Spleen (tissue), 11 donors: Measurements from ENCODE around the gene ANTXR2. TPM values are rescaled to one million over a fixed set of nuclear protein-coding genes. Genes with fewer than 3 reads are reported as not detected.

ENCODE experiments used
- DNase-seq: peaks from one replicate; pipeline ENCODE4 v3.0.0-alpha.2; 2020
- H3K27ac ChIP-seq, 8 donors: fragments of 200-600 bp; sonication (generic) in 7 of 8; 1 replicate in 4 of 8; 2 replicates in 4 of 8; pipeline versions ENCODE4 v1.5.0 to v1.8.0; 2016 to 2021; ENCODE audit warnings: inconsistent platforms in 4 of 8, mild to moderate bottlenecking in 4 of 8, moderate library complexity in 1 of 8
- H3K27me3 ChIP-seq, 7 donors: fragments of 200-600 bp; sonication (generic) in 6 of 7; replicated peaks in 1 of 7; 1 replicate in 4 of 7; 2 replicates in 3 of 7; pipeline versions ENCODE4 v1.5.0 to v1.8.0; 2016 to 2021; ENCODE audit warnings: inconsistent platforms in 3 of 7, mild to moderate bottlenecking in 1 of 7
- H3K36me3 ChIP-seq, 6 donors: fragments of 200-600 bp; sonication (generic) in 5 of 6; 1 replicate in 4 of 6; 2 replicates in 2 of 6; pipeline versions ENCODE4 v1.5.0 to v1.8.0; 2016 to 2021; ENCODE audit warnings: inconsistent platforms in 2 of 6
- H3K4me1 ChIP-seq, 6 donors: fragments of 200-600 bp; sonication (generic) in 5 of 6; 1 replicate in 3 of 6; 2 replicates in 3 of 6; pipeline versions ENCODE4 v1.5.0 to v1.8.0; 2016 to 2021; ENCODE audit warnings: inconsistent platforms in 3 of 6
- H3K4me3 ChIP-seq, 8 donors: fragments of 200-600 bp; sonication (generic) in 7 of 8; 1 replicate in 4 of 8; 2 replicates in 4 of 8; pipeline versions ENCODE4 v1.5.0 to v1.8.0; 2016 to 2021; ENCODE audit warnings: inconsistent platforms in 4 of 8, mild to moderate bottlenecking in 4 of 8, moderate library complexity in 2 of 8
- H3K9me3 ChIP-seq, 8 donors: fragments of 200-600 bp; sonication (generic) in 7 of 8; 1 replicate in 4 of 8; 2 replicates in 4 of 8; pipeline versions ENCODE4 v1.5.0 to v1.8.0; 2016 to 2021; ENCODE audit warnings: inconsistent platforms in 4 of 8
- POLR2A ChIP-seq, 3 donors: fragments of 450-650 bp; IDR thresholded peaks; one replicate each; pipeline ENCODE4 v1.5.1; 2017; ENCODE audit warnings: antibody characterized with exemption in 3 of 3, mild to moderate bottlenecking in 1 of 3
- POLR2AphosphoS5 ChIP-seq, 3 donors: sonication (generic); formaldehyde crosslinking; IDR thresholded peaks; one replicate each; pipeline ENCODE4 v1.5.1; 2017; ENCODE audit warnings: antibody characterized with exemption in 3 of 3
- WGBS, 5 donors: extraction: QIAGEN DNeasy Blood & Tissue Kit in 3 of 5; methylation state at CpG; one replicate each; pipeline versions ENCODE4 v1.1.5 to v1.1.7; 2013 to 2018; 5-methylcytosine and 5-hydroxymethylcytosine counted together
- intact Hi-C: fragments of 100-400 bp; cut with DNase I; formaldehyde crosslinking; loops from one replicate; pipeline ENCODE4 v1.15.0; 2023; ENCODE audit warnings: low total_unique reads
- polyA plus RNA-seq, 3 donors: library from polyadenylated mRNA; stranded (reverse); fragments of 200-250 nt; gene quantifications; one replicate each; pipeline ENCODE4 v1.2.1, GENCODE V29; 2013
- total RNA-seq, 7 donors: library from RNA; depleted of rRNA in 3 of 7; stranded (reverse); fragments of >200 nt in 3 of 7; fragmentation: NEBNext Ultra II Directional in 4 of 7; extraction: Animal tissue kit (Norgen Biotek cat#: 25700) in 4 of 7; gene quantifications; one replicate each; pipeline versions ENCODE4 v1.1.0 to v1.2.1, GENCODE V29; 2016 to 2021
- TF ChIP-seq, protein P1 (sequence below), 11 experiments: fragments of 200-600 bp in 7 of 11; fragments of 450-650 bp in 4 of 11; sonication (generic) in 4 of 11; IDR thresholded peaks in 8 of 11; conservative IDR thresholded peaks in 3 of 11; 1 replicate in 7 of 11; 2 replicates in 4 of 11; pipeline versions ENCODE4 v1.4.0 to v1.8.0; 2016 to 2021; ENCODE audit warnings: antibody characterized with exemption in 11 of 11, inconsistent platforms in 4 of 11, mild to moderate bottlenecking in 1 of 11
- donor health status: healthy with polysubstance abuse.
- donor health status: DM: no; HTN: no; CAD: no; lungs with moderate emphysema.
- donor health status: DM: no; HTN: no; CAD: no.
- donor health status: Bipolar disorder and iron deficiency.
- donor health status: healthy.
- donor health status: DM: no; HTN: no; CAD: no.
- donor health status: DM: yes; HTN: yes; CAD: no.

Gene ANTXR2
- total and polyA plus RNA-seq, 10 donors, result 3.7 to 56.3 (median 37.3) TPM

GRCh38 chr4:80014531-80014930 lies 58.5 kb downstream of the ANTXR2 start:
- no peak overlapping the region for H3K27ac ChIP-seq
- peaks cover 0 to 73% (median 5%) of the 10 kb centered on the region in 6 donors for H3K36me3 ChIP-seq
- 95 to 99% (median 99%) methylated on average over 3 of the region's 3 CpGs for WGBS, 5 donors
- TF ChIP-seq POLR2A (IDR thresholded peaks at IDR 0.05) (no peak), POLR2AphosphoS5 (IDR thresholded peaks at IDR 0.05) (no peak)
- TF ChIP-seq, protein P1, sequence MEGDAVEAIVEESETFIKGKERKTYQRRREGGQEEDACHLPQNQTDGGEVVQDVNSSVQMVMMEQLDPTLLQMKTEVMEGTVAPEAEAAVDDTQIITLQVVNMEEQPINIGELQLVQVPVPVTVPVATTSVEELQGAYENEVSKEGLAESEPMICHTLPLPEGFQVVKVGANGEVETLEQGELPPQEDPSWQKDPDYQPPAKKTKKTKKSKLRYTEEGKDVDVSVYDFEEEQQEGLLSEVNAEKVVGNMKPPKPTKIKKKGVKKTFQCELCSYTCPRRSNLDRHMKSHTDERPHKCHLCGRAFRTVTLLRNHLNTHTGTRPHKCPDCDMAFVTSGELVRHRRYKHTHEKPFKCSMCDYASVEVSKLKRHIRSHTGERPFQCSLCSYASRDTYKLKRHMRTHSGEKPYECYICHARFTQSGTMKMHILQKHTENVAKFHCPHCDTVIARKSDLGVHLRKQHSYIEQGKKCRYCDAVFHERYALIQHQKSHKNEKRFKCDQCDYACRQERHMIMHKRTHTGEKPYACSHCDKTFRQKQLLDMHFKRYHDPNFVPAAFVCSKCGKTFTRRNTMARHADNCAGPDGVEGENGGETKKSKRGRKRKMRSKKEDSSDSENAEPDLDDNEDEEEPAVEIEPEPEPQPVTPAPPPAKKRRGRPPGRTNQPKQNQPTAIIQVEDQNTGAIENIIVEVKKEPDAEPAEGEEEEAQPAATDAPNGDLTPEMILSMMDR (IDR thresholded peaks at IDR 0.05 in 8 of 11, conservative IDR thresholded peaks at IDR 0.05 in 3 of 11), result no peak
- H3K27me3 ChIP-seq, result no peaks in the 10 kb centered on the region
- H3K4me1 ChIP-seq, result peaks cover 0 to 29% (median 11%) of the 10 kb centered on the region in 6 donors
- no peak overlapping the region for H3K4me3 ChIP-seq
- intact Hi-C loops, result no loop called here
- no peaks in the 10 kb centered on the region for H3K9me3 ChIP-seq
- no peak for DNase-seq

DNA sequence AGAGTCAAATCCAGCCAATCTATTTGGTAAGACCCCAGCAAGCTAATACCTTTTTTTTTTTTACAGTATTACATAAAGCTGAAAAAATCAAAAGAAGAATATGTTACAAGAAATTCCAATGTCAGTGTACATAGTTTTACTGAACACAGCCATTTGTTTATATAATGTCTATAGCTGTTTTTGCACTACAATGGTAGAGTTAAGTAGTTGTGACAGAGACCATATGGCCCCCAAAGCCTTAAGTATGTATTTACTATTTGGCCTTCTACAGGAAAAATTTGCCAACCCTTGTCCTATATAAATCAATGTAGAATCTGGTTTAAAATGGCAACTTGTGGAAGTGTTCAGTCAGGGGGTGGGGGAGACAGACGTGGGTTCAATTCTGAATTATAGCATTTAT lies 60.7 kb downstream of the ANTXR2 start:
- no peak overlapping the region for H3K4me3 ChIP-seq
- no peaks in the 10 kb centered on the region for H3K27me3 ChIP-seq
- WGBS, 5 donors, result 88 to 95% (median 94%) methylated on average over 1 of the region's 1 CpG
- peaks cover 0 to 69% (median 5%) of the 10 kb centered on the region in 6 donors for H3K36me3 ChIP-seq
- intact Hi-C loops, result no loop called here
- no peak overlapping the region for H3K27ac ChIP-seq
- peaks cover 3 to 31% (median 18%) of the 10 kb centered on the region in 6 donors for H3K4me1 ChIP-seq
- DNase-seq, result no peak
- TF ChIP-seq POLR2A (IDR thresholded peaks at IDR 0.05), result no peak
- no peak for TF ChIP-seq POLR2AphosphoS5 (IDR thresholded peaks at IDR 0.05)
- TF ChIP-seq, protein P1 (IDR thresholded peaks at IDR 0.05 in 8 of 11, conservative IDR thresholded peaks at IDR 0.05 in 3 of 11), result no peak
- no peaks in the 10 kb centered on the region for H3K9me3 ChIP-seq

GRCh38 chr4:80011636-80012236 lies 61.3 kb downstream of the ANTXR2 start:
- Histone ChIP-seq H3K9me3 (no peaks in the 10 kb centered on the region), H3K36me3 (peaks cover 0 to 65% (median 5%) of the 10 kb centered on the region in 6 donors), H3K27me3 (no peaks in the 10 kb centered on the region), H3K27ac (no peak overlapping the region), H3K4me3 (no peak overlapping the region), H3K4me1 (peaks cover 9 to 31% (median 19%) of the 10 kb centered on the region in 6 donors)
- TF ChIP-seq POLR2AphosphoS5 (IDR thresholded peaks at IDR 0.05) (no peak), POLR2A (IDR thresholded peaks at IDR 0.05) (no peak)
- TF ChIP-seq, protein P1 (IDR thresholded peaks at IDR 0.05 in 8 of 11, conservative IDR thresholded peaks at IDR 0.05 in 3 of 11), result no peak
- intact Hi-C loops, result no loop called here
- WGBS, 5 donors, result 88 to 93% (median 90%) methylated on average over 3 of the region's 3 CpGs
- no peak for DNase-seq

- Histone ChIP-seq H3K27ac (no peak overlapping the region), H3K4me1 (peaks cover 14 to 32% (median 24%) of the 10 kb centered on the region in 6 donors), H3K27me3 (no peaks in the 10 kb centered on the region), H3K4me3 (no peak overlapping the region), H3K36me3 (peaks cover 0 to 61% (median 4%) of the 10 kb centered on the region in 6 donors), H3K9me3 (no peaks in the 10 kb centered on the region)
- TF ChIP-seq, protein P1 (IDR thresholded peaks at IDR 0.05 in 8 of 11, conservative IDR thresholded peaks at IDR 0.05 in 3 of 11), result no peak
- TF ChIP-seq POLR2A (IDR thresholded peaks at IDR 0.05) (no peak), POLR2AphosphoS5 (IDR thresholded peaks at IDR 0.05) (no peak)
- intact Hi-C loops, result no loop called here
- no peak for DNase-seq
These were observed 62.7 kb downstream of the ANTXR2 start for GRCh38 chr4:80010316-80010715.
